H1 (cell line): Measurements from ENCODE around the gene SCYGR1. TPM values are rescaled to one million over a fixed set of nuclear protein-coding genes. Genes with fewer than 3 reads are reported as not detected.

Source experiments
- CTCF ChIA-PET: fragments of 300-600 bp; sonication (Branson Sonifier 250); formaldehyde crosslinking; loops from one replicate; lab custom pipeline; 2021; ENCODE audit not compliant: partially characterized antibody; lab: Charles Lee
- POLR2A ChIA-PET: fragments of 300-600 bp; sonication (Branson Sonifier 250); formaldehyde crosslinking; loops from one replicate; lab custom pipeline; 2021; ENCODE audit warnings: inconsistent platforms; ENCODE audit not compliant: partially characterized antibody; lab: Charles Lee
- DNase-seq, 2 experiments: peaks; one replicate each; pipeline versions ENCODE4 v3.0.0 to v3.0.0-alpha.2; 2010 to 2022; ENCODE audit warnings: low spot score in 2 of 2, low read depth in 1 of 2, mixed read lengths in 1 of 2
- FAIRE-seq: peaks from 2 replicates; lab custom pipeline; 2011; peaks lifted over from hg19 to GRCh38; lab: Jason Lieb, UNC
- H2AFZ ChIP-seq: 2 replicates; pipeline ENCODE4 v1.8.1; 2012; ENCODE audit warnings: low read length, inconsistent platforms
- H2AK5ac ChIP-seq: 2 replicates; pipeline ENCODE4 v1.6.1; 2013; ENCODE audit warnings: low read depth, low read length
- H2BK120ac ChIP-seq: replicated peaks from 2 replicates; pipeline ENCODE3; 2013; ENCODE audit warnings: low read depth, low read length, inconsistent platforms
- H2BK12ac ChIP-seq: 2 replicates; pipeline ENCODE4 v1.6.1; 2013; ENCODE audit warnings: low read depth, low read length
- H2BK15ac ChIP-seq: 2 replicates; pipeline ENCODE4 v1.6.1; 2013; ENCODE audit warnings: low read length
- H2BK20ac ChIP-seq: 2 replicates; pipeline ENCODE4 v1.6.1; 2013; ENCODE audit warnings: low read length
- H2BK5ac ChIP-seq: 2 replicates; pipeline ENCODE4 v1.6.1; 2013; ENCODE audit warnings: low read depth, low read length
- H3K14ac ChIP-seq: 2 replicates; pipeline ENCODE4 v1.6.1; 2013; ENCODE audit warnings: inconsistent platforms; ENCODE audit not compliant: insufficient read length
- H3K18ac ChIP-seq: 2 replicates; pipeline ENCODE4 v1.6.1; 2013; ENCODE audit warnings: low read length; ENCODE audit errors: extremely low read depth
- H3K23ac ChIP-seq: 2 replicates; pipeline ENCODE4 v1.6.1; 2013; ENCODE audit warnings: inconsistent platforms; ENCODE audit not compliant: insufficient read length
- H3K23me2 ChIP-seq: 2 replicates; pipeline ENCODE4 v1.6.1; 2013; ENCODE audit warnings: low read depth, low read length
- H3K27ac ChIP-seq: 2 replicates; pipeline ENCODE4 v1.6.1; 2011; ENCODE audit warnings: low read depth, low read length, inconsistent platforms
- H3K27me3 ChIP-seq, 4 experiments: replicated peaks in 1 of 4; 1 replicate in 1 of 4; 2 replicates in 3 of 4; pipeline versions ENCODE4 v1.6.1 to v1.8.1; 2011 to 2013; ENCODE audit warnings: low read length in 3 of 4, mild to moderate bottlenecking in 3 of 4, inconsistent platforms in 2 of 4, mixed read lengths in 2 of 4, moderate library complexity in 1 of 4; ENCODE audit not compliant: control insufficient read depth in 3 of 4, insufficient read depth in 3 of 4; ENCODE audit errors: extremely low read depth in 1 of 4
- H3K36me3 ChIP-seq, 4 experiments: 2 replicates each; pipeline versions ENCODE4 v1.6.1 to v1.8.1; 2011 to 2013; ENCODE audit warnings: mild to moderate bottlenecking in 4 of 4, low read length in 3 of 4, moderate library complexity in 2 of 4, control low read depth in 1 of 4, inconsistent platforms in 1 of 4; ENCODE audit not compliant: insufficient read depth in 4 of 4, control insufficient read depth in 2 of 4
- H3K4ac ChIP-seq: replicated peaks from 2 replicates; pipeline ENCODE3; 2013; ENCODE audit warnings: low read length, low read depth, mixed read lengths, inconsistent platforms; ENCODE audit not compliant: insufficient read length
- H3K4me1 ChIP-seq, 4 experiments: replicated peaks in 1 of 4; 1 replicate in 1 of 4; 2 replicates in 3 of 4; pipeline versions ENCODE4 v1.6.1 to v1.8.1; 2011 to 2013; ENCODE audit warnings: low read length in 3 of 4, inconsistent platforms in 2 of 4, mixed read lengths in 1 of 4; ENCODE audit not compliant: insufficient read depth in 4 of 4, control insufficient read depth in 3 of 4
- H3K4me2 ChIP-seq, 2 experiments: 2 replicates each; pipeline versions ENCODE4 v1.6.1 to v1.8.1; 2011 to 2013; ENCODE audit warnings: low read depth in 2 of 2, low read length in 2 of 2, control low read depth in 1 of 2, inconsistent platforms in 1 of 2, mild to moderate bottlenecking in 1 of 2; ENCODE audit not compliant: insufficient read depth in 1 of 2
- H3K4me3 ChIP-seq, 4 experiments: fragments of 200-600, 300-600 bp in 1 of 4; sonication (generic), shearing (Covaris generic), sonication (Bioruptor Twin) in 1 of 4; 2 replicates each; pipeline versions ENCODE4 v1.5.1 to v1.8.1; 2011 to 2016; ENCODE audit warnings: low read length in 4 of 4, low read depth in 3 of 4, control low read depth in 2 of 4, inconsistent platforms in 2 of 4, mild to moderate bottlenecking in 2 of 4, mixed read lengths in 1 of 4, moderate library complexity in 1 of 4; ENCODE audit not compliant: insufficient read depth in 2 of 4; ENCODE audit errors: extremely low read depth in 1 of 4
- H3K56ac ChIP-seq: replicated peaks from 2 replicates; pipeline ENCODE3; 2013; ENCODE audit warnings: low read depth, mild to moderate bottlenecking, mixed read lengths, low read length, inconsistent platforms; ENCODE audit not compliant: insufficient read length
- H3K79me1 ChIP-seq: 2 replicates; pipeline ENCODE4 v1.6.1; 2013; ENCODE audit warnings: low read depth, low read length, control low read depth
- H3K79me2 ChIP-seq, 2 experiments: 2 replicates each; pipeline versions ENCODE4 v1.6.1 to v1.8.1; 2012 to 2013; ENCODE audit warnings: low read length in 2 of 2, mild to moderate bottlenecking in 2 of 2, inconsistent platforms in 1 of 2; ENCODE audit not compliant: insufficient read depth in 2 of 2, control insufficient read depth in 1 of 2
- H3K9ac ChIP-seq, 4 experiments: replicated peaks in 1 of 4; 1 replicate in 1 of 4; 2 replicates in 3 of 4; pipeline versions ENCODE4 v1.6.1 to v1.8.1; 2011 to 2013; ENCODE audit warnings: low read depth in 3 of 4, low read length in 3 of 4, control low read depth in 2 of 4, mild to moderate bottlenecking in 2 of 4, moderate library complexity in 2 of 4, inconsistent platforms in 1 of 4; ENCODE audit errors: extremely low read depth in 1 of 4
- H3K9me3 ChIP-seq, 2 experiments: 2 replicates each; pipeline versions ENCODE4 v1.6.1 to v1.8.1; 2012 to 2013; ENCODE audit warnings: mild to moderate bottlenecking in 2 of 2, moderate library complexity in 2 of 2, control low read depth in 1 of 2, inconsistent platforms in 1 of 2, low read depth in 1 of 2, low read length in 1 of 2, mixed read lengths in 1 of 2; ENCODE audit not compliant: insufficient read depth in 2 of 2
- H4K20me1 ChIP-seq, 2 experiments: replicated peaks in 1 of 2; 2 replicates each; pipeline versions ENCODE3 to v1.8.1; 2011 to 2013; ENCODE audit warnings: inconsistent platforms in 2 of 2, low read length in 2 of 2, mild to moderate bottlenecking in 1 of 2; ENCODE audit not compliant: insufficient read depth in 2 of 2, control insufficient read depth in 1 of 2
- H4K5ac ChIP-seq: 2 replicates; pipeline ENCODE4 v1.6.1; 2013; ENCODE audit warnings: low read length, low read depth, mixed read lengths, inconsistent platforms; ENCODE audit not compliant: insufficient read length
- H4K8ac ChIP-seq: 2 replicates; pipeline ENCODE4 v1.8.0; 2013; ENCODE audit warnings: mild to moderate bottlenecking, moderate library complexity, low read length, inconsistent platforms; ENCODE audit not compliant: insufficient read depth; ENCODE audit errors: extremely low read depth
- H4K91ac ChIP-seq: replicated peaks from 2 replicates; pipeline ENCODE3; 2013; ENCODE audit warnings: low read length, mixed read lengths, inconsistent platforms; ENCODE audit not compliant: insufficient read length
- SP1 ChIP-seq: IDR thresholded peaks from 2 replicates; pipeline ENCODE4 v1.6.1; 2011; ENCODE audit warnings: low read depth, low read length
- WGBS, 2 experiments: shearing (Covaris generic) in 1 of 2; methylation state at CpG; one replicate each; pipeline versions ENCODE4 v1.1.6 to v1.1.7; 2013 to 2015; ENCODE audit warnings: low lambda C conversion rate in 2 of 2, mixed read lengths in 2 of 2, inconsistent platforms in 1 of 2, low coverage in 1 of 2, missing lambda C conversion rate in 1 of 2; ENCODE audit not compliant: insufficient replicate concordance in 2 of 2, insufficient coverage in 1 of 2, insufficient read length in 1 of 2; ENCODE audit errors: extremely low coverage in 1 of 2, missing lambda C conversion rate in 1 of 2; 5-methylcytosine and 5-hydroxymethylcytosine counted together
- polyA plus RNA-seq, 7 experiments: library from polyadenylated mRNA; depleted of rRNA in 3 of 7; stranded (reverse) in 5 of 7; unstranded in 2 of 7; fragments of >200 nt in 5 of 7; fragments of 200-250 nt in 2 of 7; gene quantifications; 1 replicate in 5 of 7; 2 replicates in 1 of 7; 4 replicates in 1 of 7; pipeline versions ENCODE4 v1.2.1 to v1.2.3, GENCODE V29; 2011 to 2013; ENCODE audit warnings: missing spikeins in 2 of 7, mixed read lengths in 2 of 7
- total RNA-seq: library from RNA; stranded (reverse); fragmentation: NEBNext Ultra II Directional; extraction: Animal tissue kit (Norgen Biotek cat#: 25700); gene quantifications from 2 replicates; pipeline ENCODE4 v1.2.1, GENCODE V29; 2021

Gene SCYGR1
- total and polyA plus RNA-seq, 2 of the 8 experiments (the other 6 are each of a cell fraction or from before 2014, with no cell fraction given), result not detected

GRCh38 chr2:227398684-227399670 is 11.2 kb upstream of the SCYGR1 start:
- H4K91ac ChIP-seq, result no peak overlapping the region
- no peak overlapping the region for H3K4ac ChIP-seq
- no peak overlapping the region for H2AFZ ChIP-seq
- no peak overlapping the region for H3K56ac ChIP-seq
- no peak overlapping the region for H2AK5ac ChIP-seq
- 98% methylated on average over 4 of the region's 4 CpGs; no CpG with 5 or more reads in 1 of the 2 experiments for WGBS, 2 experiments
- H2BK15ac ChIP-seq, result no peak overlapping the region
- no peak overlapping the region for H4K8ac ChIP-seq
- FAIRE-seq (no peak), DNase-seq (no peak)
- H3K4me3 ChIP-seq, result no peak overlapping the region
- H3K27me3 ChIP-seq, result no peaks in the 10 kb centered on the region
- no peak overlapping the region for H3K18ac ChIP-seq
- no peak overlapping the region for H3K9ac ChIP-seq
- no peaks in the 10 kb centered on the region for H4K20me1 ChIP-seq
- H3K36me3 ChIP-seq, result no peaks in the 10 kb centered on the region
- CTCF ChIA-PET, result interaction anchor here (0.6 to 1.6 kb wide), 6 partner anchors 7 to 357 kb away, joined by 3 to 7 read pairs (median 3); no protein-coding TSS in a partner anchor
- no peak overlapping the region for H3K27ac ChIP-seq
- H3K79me1 ChIP-seq, result no peaks in the 10 kb centered on the region
- H3K79me2 ChIP-seq, result no peaks in the 10 kb centered on the region
- no peaks in the 10 kb centered on the region for H3K23me2 ChIP-seq
- H2BK120ac ChIP-seq, result no peak overlapping the region
- no peak overlapping the region for H2BK12ac ChIP-seq
- H4K5ac ChIP-seq, result no peak overlapping the region
- H2BK5ac ChIP-seq, result no peak overlapping the region
- no peak overlapping the region for H3K4me2 ChIP-seq
- POLR2A ChIA-PET, result no interaction called here
- H3K14ac ChIP-seq, result no peak overlapping the region
- no peaks in the 10 kb centered on the region for H3K9me3 ChIP-seq
- no peaks in the 10 kb centered on the region; a peak in 1 of 7 replicates for H3K4me1 ChIP-seq
- no peak overlapping the region for H3K23ac ChIP-seq
- no peak overlapping the region for H2BK20ac ChIP-seq
- TF ChIP-seq SP1, result no peak
